GM21526 (cell line): ENCODE data around the gene NLGN2.

Source experiments
- ATAC-seq: cut with Tn5 transposase; IDR thresholded peaks from one replicate; pipeline ENCODE4 v1.9.1; 2021; ENCODE audit warnings: moderate library complexity; ENCODE audit not compliant: unreplicated experiment, low FRiP score

NLGN2 gene

GRCh38 chr17:7391307-7391706 is 16.3 kb upstream of the NLGN2 start:
- no peak for ATAC-seq

GRCh38 chr17:7392696-7393612 is 14.7 kb upstream of the NLGN2 start:
- no peak for ATAC-seq

- peak; percentile 31 for ATAC-seq
Observed at GRCh38 chr17:7393613-7394451, 13.8 kb upstream of the NLGN2 start.

GRCh38 chr17:7394452-7395191 is 13.0 kb upstream of the NLGN2 start, which contains the start of gene PLSCR3:
TSS of gene PLSCR3 (minus strand) at chr17:7394525. CDS start at chr17:7394110, 415 bp downstream.
- peak; percentile 68 for ATAC-seq

GRCh38 chr17:7396147-7396546 is 11.5 kb upstream of the NLGN2 start:
- no peak for ATAC-seq

DNA sequence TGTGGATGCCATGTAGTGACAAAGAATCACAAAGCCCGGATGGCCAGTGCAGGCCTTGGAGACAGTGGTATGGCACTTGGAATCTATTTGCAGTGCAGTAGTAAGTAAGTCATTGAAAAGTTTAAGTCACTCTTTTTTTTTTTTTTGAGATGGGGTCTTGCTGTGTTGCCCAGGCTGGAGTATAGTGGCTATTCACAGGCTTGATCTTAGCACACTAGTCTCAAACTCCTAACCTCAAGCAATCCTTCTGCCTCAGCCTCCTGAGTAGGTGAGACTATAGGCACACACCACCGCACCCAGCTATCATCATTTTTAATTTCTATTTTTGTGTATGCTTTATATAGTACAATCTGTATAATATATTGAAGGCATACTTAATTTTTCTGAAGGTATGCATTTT is 9.0 kb upstream of the NLGN2 start:
- no peak for ATAC-seq

DNA sequence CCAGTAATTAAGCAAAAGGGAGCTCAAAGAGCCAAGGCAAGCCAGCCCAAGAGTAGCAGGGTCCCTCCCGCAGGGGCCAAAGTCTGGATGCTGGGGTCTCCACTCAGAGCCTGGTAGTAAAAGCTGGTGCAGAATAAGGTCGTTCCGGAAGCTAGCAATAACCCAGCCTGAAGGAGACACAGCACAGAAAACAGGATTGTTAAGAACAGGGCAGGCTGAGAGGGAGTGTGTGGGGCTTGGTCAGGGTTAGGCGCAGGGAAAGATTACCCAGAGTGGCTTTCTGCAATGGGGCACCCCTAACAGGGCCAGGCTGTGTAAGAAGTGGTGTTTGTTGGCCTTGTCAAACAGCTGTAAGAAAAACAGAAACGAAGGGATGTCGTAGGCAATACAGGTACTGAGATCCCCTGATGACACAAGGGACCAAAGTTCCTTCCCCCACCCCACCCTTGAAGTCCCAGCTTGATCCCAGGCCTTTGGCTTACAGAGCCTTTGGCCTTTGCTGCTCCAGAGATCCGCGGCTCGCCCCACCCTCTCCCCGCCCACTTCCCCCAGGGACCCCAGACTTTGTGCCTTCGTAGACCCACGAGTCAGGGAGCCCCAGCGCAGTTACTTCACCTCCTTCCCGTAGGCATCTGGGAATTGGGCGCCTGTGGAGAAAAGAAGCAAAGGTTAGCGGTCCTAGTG is 4.5 kb upstream of the NLGN2 start:
- no peak for ATAC-seq

GRCh38 chr17:7403727-7403976 is 4.0 kb upstream of the NLGN2 start:
- peak; percentile 17 for ATAC-seq

- peak; percentile 85 for ATAC-seq
Observed at GRCh38 chr17:7403977-7404736, 3.5 kb upstream of the NLGN2 start, which contains the start of gene TMEM256. TSS of gene TMEM256 (minus strand) at chr17:7404097. CDS start at chr17:7404084, 13 bp downstream.

DNA sequence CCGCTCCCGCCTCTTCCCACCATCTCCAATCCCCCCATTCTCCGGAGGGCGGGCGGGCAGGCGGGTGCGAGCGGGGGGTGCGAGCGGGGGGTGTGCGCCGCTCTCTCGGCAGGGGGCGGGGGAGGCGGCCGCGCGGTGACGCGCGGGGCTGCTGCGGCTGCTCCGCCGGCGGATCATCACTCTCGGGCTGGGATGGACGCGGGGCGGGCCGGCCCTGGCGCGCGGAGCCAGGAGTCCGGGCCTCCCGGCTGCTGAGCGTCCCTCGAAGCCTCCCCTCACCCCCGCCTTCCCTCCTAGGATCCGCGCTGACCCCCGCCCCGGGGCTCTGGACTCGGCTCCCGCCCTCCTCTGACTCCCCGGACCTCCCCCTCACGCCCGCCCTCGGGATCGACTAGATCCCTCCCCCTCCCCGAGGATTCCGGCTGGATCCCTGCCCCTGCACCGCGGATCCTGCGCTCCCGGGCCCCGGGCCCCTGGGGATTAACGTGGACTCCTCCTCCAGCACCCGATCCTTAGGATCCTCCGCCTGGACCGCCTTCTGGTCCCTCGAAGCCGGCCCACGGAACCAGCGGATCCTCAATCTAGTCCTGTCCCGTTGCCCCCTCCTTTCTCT is 2.8 kb upstream of the NLGN2 start:
- ATAC-seq, result peak; percentile 18

DNA sequence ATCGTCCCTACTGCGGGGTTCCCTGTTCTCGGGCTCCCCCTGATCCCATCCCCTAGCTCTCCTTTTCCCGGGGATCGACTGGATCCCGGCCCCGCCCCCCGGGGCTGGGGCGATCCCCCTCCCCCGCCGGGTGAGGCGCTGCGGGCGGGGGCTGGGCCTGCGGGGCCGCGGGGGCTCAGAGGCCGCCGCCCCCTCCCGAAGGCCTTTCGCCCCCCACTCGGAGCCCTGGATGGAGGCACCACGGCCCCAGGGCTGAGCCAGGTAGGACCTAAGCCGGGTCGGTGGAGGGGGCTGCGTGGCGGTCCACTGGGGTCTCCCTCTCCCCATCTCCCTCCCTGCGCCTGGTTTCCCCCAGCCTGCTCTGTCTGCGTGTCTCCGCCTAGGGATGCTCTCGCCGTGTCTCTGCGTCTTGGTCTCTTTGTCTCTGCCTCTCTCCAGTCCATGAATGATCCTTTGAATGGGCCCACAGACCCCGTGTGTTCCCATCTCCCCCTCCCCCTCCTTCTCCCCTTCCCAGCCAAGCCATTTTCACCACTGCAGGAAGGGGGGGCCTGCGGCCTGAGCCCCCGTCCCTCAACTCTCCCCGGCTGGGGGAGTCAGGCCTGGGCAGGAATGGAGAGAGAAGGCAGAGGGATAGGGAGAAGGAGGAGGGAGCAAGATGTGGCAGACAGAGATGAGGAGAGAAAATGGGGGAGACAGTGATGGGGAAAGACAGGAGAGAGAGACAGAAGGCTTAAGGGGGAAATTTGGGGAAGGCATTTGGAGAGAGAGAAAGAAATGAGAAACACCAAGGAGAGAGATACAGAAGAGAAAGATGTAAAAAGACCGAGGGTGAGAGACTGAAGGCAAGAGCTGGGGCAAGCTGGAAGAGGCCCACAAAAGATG is 2.1 kb upstream of the NLGN2 start:
- no peak for ATAC-seq

DNA sequence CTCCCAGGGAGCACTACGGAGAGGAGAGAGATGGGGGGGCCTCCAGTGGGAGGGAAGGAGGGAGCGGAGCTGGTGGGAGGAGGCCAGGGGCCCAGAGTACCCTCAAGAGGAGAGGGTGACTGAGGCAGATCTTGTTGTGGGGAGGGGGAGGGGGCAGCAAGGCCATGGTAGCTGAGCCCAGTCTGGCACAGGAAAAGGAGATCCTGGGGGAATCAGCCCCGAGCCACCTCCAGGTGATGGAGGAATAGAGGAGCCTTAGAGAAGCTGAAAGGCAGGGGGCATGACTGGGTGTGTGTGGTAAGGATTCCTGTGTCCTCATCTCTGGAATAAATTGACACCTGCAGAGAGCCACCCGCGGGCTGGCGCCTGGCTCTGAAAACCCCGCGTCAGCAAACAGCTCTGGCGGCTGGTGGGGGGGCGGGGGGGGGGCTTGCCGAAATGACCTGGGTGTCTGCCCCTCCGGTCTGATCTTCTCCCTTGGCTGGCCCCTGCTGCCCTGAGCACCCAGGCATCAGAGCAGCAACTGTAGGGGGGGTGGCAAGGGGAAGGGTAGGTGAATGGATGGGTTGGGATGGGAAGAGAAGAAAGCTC is 1.3 kb upstream of the NLGN2 start:
- no peak for ATAC-seq

DNA sequence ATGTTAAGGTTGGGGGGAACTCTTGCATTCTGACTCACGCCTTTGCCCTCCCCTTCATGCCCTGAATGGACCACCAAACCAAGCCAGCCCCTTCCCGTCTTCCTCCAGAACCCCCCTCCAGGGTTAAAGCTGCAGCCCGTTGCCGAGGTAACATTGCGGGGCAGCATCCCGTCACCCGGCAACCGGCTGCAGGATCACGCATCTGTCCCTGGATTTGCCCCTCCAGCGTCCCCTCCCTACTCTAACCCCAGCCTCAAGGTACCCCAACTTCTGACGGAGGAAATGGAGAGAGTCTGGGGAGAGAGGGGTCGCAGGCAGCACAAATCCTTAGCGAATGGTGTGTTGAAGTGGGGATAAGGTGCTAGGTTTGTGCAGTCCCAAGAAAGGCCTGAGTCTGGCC is 563 bp upstream of the NLGN2 start:
- no peak for ATAC-seq

GRCh38 chr17:7408252-7408727 is 645 bp downstream of the NLGN2 start:
- ATAC-seq, result no peak

- no peak for ATAC-seq
Observed at GRCh38 chr17:7408863-7409262, 1.2 kb downstream of the NLGN2 start.

GRCh38 chr17:7409716-7410115 is 2.1 kb downstream of the NLGN2 start:
- ATAC-seq, result no peak

GRCh38 chr17:7410634-7411426 is 3.2 kb downstream of the NLGN2 start:
- ATAC-seq, result no peak
